Stimulated activated CD4-positive, alpha-beta T cell treated with anti-CD3 and anti-CD28 coated beads, TNF-alpha, amount 100 ng/mL, for 48 hours (primary cell): Measurements from ENCODE around the gene AKT2.

Source experiments
- DNase-seq, 3 donors: peaks; one replicate each; pipeline ENCODE4 v3.0.0-alpha.2; 2020; ENCODE audit warnings: low read depth in 3 of 3

The AKT2 gene

DNA sequence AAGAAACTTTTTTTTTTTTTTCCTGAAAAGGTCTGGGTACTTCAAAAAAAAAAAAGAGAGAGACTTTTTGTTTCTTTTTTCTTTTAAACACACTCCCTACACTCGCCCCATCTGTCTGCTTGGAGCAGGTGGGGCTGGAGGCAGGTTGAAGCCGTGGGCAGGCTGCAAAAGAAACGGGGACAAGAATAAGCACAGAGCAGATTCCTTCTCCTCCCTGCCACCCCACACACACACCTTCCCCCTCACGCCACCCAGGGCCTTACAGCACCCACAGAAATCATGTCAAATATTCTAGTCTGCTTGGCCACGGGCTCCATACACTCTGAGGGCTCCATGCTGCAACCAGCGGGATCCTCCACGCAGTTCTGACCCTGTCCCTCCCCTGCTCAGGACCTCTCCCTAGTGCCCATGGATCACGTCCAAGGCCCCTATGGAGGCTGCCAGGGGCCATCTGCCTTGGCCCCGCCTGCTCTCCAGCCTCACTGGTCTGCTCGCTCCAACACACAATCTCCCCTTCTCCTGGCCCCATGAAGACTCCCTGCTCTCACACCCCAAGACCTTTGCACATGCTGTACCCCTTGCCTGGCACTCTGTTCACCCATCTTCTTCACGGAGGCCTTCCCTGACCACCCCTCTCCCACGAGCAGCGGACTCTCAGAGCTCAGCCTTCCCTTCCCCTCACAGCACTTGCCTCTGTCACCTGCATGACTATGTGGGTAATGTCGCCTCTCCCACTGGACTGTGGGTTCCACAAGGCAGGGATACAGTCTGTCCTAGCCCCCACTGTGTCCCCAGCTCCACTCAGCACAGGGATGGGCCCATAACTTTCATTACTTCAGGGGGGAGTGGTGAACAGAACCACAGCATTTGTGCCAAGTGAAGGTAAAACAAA, 11.4 kb downstream of the AKT2 start:
- no peak for DNase-seq

DNA sequence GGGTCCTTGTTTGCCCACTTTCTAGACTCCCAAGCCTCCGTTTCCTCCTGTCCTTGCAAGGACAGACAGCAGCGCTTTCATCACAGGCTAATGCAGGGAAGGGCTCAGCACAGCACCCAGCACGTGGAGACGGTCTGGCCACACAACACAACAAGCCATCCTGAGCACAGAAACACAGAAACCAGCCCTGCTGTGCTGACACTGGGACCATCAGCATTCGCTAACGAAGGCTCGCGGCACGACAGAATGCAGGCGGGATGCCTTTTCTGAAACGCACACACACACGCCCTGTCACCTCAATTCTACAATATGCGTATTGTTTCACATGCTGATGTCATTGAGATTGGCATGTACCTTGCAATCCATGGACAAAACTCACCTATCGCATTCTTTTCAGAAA, 12.9 kb downstream of the AKT2 start:
- no peak for DNase-seq

GRCh38 chr19:40271706-40272105, 13.4 kb downstream of the AKT2 start:
- no peak for DNase-seq

DNA sequence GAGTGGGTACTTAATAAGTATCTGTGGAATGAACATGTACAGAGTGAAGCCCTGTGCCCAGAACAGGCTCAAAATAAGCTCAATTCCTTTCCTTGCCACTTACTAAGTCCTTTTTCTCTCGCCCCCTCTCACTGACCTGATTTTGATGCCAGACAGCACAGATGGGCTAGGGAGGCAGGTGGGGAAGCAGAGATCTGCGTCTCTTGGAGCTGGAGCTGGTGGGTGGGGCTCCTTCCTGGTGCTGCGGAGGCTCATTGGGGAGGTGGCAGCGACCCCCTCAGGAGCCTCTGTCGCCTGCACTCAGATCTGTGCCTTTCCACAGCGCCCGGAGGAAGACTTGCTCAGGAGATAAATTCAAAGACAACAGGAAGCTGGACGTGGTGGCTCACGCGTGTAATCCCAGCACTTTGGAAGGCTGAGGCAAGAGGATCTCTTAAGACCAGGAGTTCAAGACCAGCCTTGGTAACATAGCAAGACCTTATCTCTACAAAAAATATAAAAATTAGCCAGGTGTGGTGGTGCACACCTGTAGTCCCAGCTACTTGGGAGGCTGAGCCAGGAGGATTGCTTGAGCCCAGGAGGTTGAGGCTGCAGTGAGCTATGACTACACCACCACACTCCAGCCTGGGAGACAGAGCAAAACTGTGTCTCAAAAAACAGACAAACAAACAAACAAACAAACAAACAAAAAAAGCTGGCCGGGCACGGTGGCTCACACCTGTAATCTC, 14.6 kb downstream of the AKT2 start:
- DNase-seq = no peak

- no peak for DNase-seq
Observed at GRCh38 chr19:40269216-40269940, 15.8 kb downstream of the AKT2 start.

GRCh38 chr19:40267601-40267997, 17.5 kb downstream of the AKT2 start:
- DNase-seq = no peak

GRCh38 chr19:40266912-40267600, 18.1 kb downstream of the AKT2 start:
- no peak for DNase-seq

DNA sequence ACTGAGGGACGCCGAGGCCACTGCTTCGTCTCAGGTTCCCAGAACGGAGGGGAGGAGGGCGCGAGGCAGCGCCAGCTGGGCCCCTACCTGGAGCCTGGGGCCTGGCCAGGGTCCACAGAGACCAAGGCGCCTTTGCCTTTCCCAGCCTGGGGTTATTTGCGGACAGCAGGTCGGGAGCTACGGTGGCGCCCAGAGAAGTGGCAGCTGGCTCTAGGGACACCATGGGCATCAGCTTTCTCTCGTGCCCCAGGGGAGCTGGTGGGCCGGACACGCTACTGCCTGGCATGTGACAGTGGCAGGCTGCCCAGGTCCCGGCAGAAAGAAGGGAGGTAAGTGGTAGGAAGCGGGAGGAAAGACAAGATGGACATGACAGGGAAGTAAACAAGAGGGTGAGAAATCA, 19.0 kb downstream of the AKT2 start:
- DNase-seq = no peak

DNA sequence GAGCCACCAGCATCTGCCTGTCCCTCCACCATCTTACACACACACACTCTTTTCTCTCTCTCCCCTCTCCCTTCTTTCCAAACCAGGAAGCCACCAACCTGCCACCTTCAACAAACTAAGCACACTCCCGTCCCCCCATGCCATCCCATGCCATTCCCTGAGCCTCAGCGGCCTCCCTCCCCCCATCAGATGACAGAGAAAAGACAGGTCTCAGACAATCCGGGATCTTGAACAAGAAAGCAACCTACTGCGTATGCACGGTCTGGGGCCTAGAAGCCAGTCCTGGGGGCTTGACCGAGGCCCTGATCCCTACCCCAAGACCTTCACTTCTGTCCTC, 19.4 kb downstream of the AKT2 start:
- no peak for DNase-seq

- no peak for DNase-seq
Observed at GRCh38 chr19:40265055-40265762, 19.9 kb downstream of the AKT2 start.

DNA sequence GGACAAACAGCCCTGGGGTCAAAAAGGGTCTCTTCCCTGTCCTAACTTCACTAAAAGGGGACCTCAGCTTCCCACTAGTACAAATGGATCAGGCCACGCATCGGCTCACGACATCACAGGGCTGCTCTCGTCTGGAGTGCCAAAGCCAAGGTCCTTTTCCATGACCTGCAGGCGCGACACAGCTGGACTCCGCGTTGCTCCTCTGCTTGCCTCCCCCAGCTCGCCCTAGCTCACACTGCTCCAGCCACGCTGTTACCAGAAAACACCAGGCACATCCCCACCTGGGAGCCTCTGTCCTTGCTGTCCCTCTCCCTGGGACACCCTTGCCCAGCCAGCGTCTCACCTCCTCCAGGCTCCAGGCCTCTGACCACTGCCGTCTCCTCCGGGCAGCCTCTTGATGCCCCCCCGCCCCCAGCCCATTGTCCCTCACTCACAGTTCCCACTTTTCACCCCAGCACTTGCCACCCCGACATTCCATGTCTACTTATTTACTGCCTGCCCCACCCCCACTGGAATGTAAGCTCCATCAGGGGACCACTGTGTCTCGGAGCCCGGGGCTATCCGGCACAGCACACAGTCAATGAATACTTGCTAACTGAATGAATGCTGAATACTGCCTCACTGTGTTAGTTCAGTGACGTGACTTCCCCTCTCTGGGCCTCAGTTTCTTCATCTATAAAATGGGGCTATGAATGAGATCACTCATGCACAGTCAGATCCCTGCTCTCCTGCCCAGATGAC, 20.7 kb downstream of the AKT2 start:
- DNase-seq = no peak

DNA sequence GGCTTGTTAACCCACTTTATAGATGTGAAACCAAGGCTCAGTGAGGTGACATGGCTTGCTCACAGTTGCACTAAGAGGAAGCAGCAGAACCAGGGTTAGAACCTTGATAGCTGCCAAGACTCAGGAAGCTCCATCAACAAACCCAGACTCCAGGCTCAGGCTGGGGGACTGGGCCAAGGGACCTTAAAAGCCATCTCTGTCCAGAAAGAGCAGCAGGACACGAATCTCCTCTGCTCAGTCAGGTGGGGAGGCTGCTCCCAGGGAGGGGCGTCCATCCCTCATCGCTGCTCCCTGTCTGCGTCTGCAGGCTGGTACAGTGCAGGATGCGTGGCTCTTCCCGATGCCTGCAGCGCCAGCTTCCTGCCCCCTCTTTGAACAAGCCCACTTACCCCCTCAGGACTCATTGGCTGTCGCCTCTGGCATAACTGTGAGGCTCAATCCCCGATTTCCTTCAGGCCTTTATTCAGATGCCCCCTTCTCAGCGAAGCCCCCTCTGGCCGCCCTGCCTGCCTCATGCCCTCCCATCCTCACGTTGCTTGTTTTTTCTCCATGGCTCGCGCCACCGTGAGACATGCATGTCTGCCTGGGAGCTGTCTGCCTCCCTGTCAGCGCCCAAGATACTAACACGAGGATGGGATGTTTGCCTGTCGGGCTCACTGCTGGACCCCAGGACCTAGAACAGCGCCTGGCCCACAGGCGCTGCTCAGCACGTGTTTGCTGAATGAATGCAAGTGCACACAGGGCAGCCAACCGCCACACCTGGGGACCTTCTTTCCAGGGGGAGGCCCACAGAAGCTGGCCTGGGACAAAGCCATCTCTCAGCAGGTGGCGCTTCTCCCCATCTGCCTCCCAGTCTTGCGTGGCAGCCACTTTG, 21.5 kb downstream of the AKT2 start:
- no peak for DNase-seq

DNA sequence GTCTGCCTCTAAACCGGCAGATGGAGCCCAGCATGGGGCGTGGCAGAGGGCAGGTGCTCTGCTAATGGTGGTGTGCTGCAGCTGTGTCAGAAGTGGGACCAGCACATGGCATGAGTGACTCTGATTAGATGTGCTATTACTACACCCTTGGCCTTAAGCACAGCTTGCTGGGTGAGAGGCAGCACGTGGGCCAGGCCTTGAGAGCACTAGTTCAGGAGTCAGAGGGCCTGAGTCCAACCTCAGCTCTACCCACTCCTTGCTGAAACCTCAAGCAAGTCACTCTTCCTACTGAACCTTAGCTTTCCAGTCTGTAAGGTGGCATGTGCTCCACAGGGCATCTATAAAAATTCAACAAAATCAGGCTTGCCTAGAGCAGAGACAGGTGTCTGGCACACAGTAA, 22.7 kb downstream of the AKT2 start:
- no peak for DNase-seq

DNA sequence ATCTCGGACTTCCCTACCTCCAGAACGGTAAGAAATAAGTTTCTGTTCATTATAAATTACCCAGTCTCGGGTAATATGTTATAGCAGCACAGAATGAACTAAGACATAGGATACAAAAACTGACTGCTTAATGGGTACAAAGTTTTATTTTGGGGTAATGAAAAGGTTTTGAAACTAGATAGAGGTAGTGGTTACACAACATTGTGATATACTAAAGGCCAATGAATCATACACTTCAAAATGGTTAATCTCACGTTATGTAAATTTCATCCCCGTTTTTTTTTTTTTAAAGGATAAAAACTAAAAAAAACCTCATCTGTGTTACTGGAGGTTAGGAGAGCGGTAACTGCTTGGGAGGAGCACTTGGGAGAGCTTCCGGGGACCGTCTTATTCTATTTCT, 23.5 kb downstream of the AKT2 start:
- DNase-seq = no peak

GRCh38 chr19:40257096-40257517, 28.0 kb downstream of the AKT2 start:
- no peak for DNase-seq

- no peak for DNase-seq
Observed at GRCh38 chr19:40256512-40256911, 28.6 kb downstream of the AKT2 start.

GRCh38 chr19:40255619-40256166, 29.5 kb downstream of the AKT2 start:
- DNase-seq = no peak

GRCh38 chr19:40254714-40255418, 30.3 kb downstream of the AKT2 start:
- DNase-seq = no peak

DNA sequence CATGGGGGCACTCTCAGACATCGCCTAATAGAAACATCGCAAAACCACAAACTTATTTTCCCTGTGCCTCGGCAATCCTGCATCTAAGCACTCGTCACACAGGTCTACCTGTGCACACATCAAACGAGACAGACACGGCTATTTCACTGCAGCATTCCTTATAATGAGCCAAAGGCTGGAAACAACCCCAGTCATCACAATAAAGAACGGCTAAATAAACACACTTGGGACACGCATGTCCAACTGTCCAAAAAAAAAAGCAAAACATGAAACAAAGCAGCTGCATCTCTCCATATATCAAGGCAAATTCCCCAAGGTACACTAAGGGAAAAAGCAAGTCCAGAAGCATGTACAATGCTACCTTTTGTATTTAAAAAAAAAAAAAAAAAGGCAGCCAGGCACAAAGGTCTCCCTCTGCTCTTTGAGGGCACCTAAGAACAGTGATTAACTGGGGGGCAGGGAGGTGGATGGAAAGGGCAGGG, 31.5 kb downstream of the AKT2 start:
- no peak for DNase-seq
